Activated CD8-positive, alpha-beta memory T cell treated with anti-CD3 and anti-CD28 coated beads, Interleukin-2, amount 10 ng/mL, durations not matched to agents 7 days and 5 days (primary cell): Measurements from ENCODE around the gene SCNN1B. TPM values are rescaled to one million over a fixed set of nuclear protein-coding genes. Genes with fewer than 3 reads are reported as not detected.

Experiments
- total RNA-seq, 2 experiments: library from RNA; stranded (reverse); gene quantifications; one replicate each; pipeline ENCODE4 v1.2.3, GENCODE V29; 2021

Gene SCNN1B
- total RNA-seq, 2 experiments from 2014 or later: not detected

Other genes starting within 250 kb of the SCNN1B start
- gene USP31, start 152.8 kb upstream of the SCNN1B start, total RNA-seq: 1 to 10 TPM; 7.0 to 7.1 TPM
- not detected for gene SCNN1G, start 119.6 kb upstream of the SCNN1B start, total RNA-seq
- gene COG7, start 150.9 kb downstream of the SCNN1B start, total RNA-seq: 10 to 100 TPM; 17.5 to 25.1 TPM
- 100 to 1,000 TPM; 112 to 115 TPM for gene GGA2, start 208.2 kb downstream of the SCNN1B start, total RNA-seq